ENCODE data around the gene TRPC3.

TRPC3 gene

DNA sequence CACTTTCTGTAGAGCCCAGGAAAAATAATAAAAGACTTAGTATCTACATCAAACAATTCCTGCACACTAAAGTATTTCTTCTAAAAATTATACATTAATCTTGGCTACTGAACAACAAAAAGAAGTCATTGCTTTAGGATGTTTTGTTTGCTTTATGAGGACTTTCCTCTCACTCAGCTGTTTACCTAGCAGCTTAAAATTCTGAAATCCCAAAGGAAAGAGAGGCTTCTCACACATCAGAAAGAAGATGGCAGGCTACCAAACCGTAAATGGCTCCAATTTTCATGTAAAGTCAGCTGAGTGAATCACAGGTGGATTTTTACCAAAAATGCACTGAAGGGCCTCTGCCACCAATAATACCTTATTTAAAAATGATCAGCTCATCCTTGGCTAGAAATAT lies 9.0 kb upstream of the TRPC3 start:
- no peak for DNase-seq (ENCODE audit: extremely low read depth, insufficient read length)
- Histone ChIP-seq H3K27me3 (replicated peaks; ENCODE audit: control insufficient read depth, insufficient read depth, low read length) (no peaks in the 10 kb centered on the region; the same call in 1 of the 2 replicates), H3K36me3 (ENCODE audit: control insufficient read depth, insufficient read depth, low read length) (no peaks in the 10 kb centered on the region), H3K4me3 (replicated peaks; ENCODE audit: low read depth, low read length) (no peak overlapping the region)
- TF ChIP-seq, protein P1, sequence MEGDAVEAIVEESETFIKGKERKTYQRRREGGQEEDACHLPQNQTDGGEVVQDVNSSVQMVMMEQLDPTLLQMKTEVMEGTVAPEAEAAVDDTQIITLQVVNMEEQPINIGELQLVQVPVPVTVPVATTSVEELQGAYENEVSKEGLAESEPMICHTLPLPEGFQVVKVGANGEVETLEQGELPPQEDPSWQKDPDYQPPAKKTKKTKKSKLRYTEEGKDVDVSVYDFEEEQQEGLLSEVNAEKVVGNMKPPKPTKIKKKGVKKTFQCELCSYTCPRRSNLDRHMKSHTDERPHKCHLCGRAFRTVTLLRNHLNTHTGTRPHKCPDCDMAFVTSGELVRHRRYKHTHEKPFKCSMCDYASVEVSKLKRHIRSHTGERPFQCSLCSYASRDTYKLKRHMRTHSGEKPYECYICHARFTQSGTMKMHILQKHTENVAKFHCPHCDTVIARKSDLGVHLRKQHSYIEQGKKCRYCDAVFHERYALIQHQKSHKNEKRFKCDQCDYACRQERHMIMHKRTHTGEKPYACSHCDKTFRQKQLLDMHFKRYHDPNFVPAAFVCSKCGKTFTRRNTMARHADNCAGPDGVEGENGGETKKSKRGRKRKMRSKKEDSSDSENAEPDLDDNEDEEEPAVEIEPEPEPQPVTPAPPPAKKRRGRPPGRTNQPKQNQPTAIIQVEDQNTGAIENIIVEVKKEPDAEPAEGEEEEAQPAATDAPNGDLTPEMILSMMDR (IDR thresholded peaks at IDR 0.05; ENCODE audit: insufficient read depth, low read length, poor library complexity, severe bottlenecking) = no peak

DNA sequence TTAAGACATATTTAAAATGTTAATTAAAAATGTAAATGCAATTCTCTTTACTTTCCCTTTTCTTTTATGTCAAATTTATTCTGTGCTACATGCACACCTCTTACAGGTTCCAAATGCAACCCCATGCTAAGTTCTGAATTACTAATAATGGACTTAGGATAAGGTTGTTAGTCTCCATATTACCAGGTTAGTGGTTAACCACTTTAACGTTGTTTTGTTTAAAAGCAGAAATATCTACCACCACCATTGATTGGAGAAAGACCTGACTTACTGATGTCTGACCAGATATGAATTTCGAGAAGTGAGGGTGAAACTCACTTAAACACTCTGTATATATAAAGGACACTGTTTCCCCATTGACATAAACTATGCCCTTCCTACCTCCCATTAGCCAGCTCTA lies 6.9 kb upstream of the TRPC3 start:
- H3K36me3 ChIP-seq (ENCODE audit: control insufficient read depth, insufficient read depth, low read length) = no peaks in the 10 kb centered on the region
- H3K27me3 ChIP-seq (replicated peaks; ENCODE audit: control insufficient read depth, insufficient read depth, low read length) = no peaks in the 10 kb centered on the region; the same call in 1 of the 2 replicates
- TF ChIP-seq, protein P1 (IDR thresholded peaks at IDR 0.05; ENCODE audit: insufficient read depth, low read length, poor library complexity, severe bottlenecking) = no peak
- DNase-seq (ENCODE audit: extremely low read depth, insufficient read length) = no peak
- no peak overlapping the region for H3K4me3 ChIP-seq (replicated peaks; ENCODE audit: low read depth, low read length)

DNA sequence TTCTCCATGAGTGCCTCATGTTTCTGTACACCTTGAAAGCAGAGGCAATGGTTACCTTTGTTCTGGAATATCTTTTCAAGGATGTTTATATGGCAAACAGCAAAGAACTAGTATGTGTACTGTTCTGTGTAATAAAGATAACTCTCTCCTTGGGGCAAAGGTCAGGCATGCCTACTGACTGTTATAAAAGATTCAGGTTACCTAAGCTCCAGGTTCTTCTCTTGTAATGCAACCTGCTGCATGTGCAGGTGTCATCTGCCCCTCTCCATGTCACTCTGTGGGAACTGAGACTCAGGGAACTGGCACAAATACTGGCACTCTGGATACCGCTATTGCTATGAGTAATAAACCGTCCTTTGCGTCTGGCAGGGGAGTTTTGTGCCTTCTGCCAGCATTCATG lies 5.4 kb upstream of the TRPC3 start:
- TF ChIP-seq, protein P1 (IDR thresholded peaks at IDR 0.05; ENCODE audit: insufficient read depth, low read length, poor library complexity, severe bottlenecking) = no peak
- no peak for DNase-seq (ENCODE audit: extremely low read depth, insufficient read length)
- no peak overlapping the region for H3K4me3 ChIP-seq (replicated peaks; ENCODE audit: low read depth, low read length)

DNA sequence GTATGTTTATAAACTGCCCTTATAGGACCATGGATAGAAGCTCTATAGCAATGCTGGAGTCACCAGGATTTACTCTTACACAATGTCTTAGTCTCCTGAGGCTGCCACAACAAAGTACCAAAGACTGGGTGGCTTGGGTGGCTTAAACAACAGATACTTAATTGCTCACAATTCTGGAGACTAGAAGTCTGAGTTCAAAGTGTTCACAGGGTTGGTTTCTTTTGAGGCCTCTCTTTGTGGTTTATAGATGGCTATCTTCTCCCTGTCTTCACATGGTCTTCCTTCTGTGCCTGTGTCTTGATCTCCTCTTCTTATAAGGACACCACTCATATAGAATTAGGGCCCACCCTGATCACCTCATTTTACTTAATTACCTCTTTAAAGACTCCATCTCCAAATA lies 2.0 kb upstream of the TRPC3 start:
- H3K36me3 ChIP-seq (ENCODE audit: control insufficient read depth, insufficient read depth, low read length) = no peaks in the 10 kb centered on the region
- TF ChIP-seq, protein P1 (IDR thresholded peaks at IDR 0.05; ENCODE audit: insufficient read depth, low read length, poor library complexity, severe bottlenecking) = no peak
- no peaks in the 10 kb centered on the region; the same call in none of the 2 replicates for H3K27me3 ChIP-seq (replicated peaks; ENCODE audit: control insufficient read depth, insufficient read depth, low read length)
- DNase-seq (ENCODE audit: extremely low read depth, insufficient read length) = no peak
- H3K4me3 ChIP-seq (replicated peaks; ENCODE audit: low read depth, low read length) = no peak overlapping the region

More for the DNA sequence above, 5.4 kb upstream of the TRPC3 start:
- H3K27me3 ChIP-seq (replicated peaks; ENCODE audit: control insufficient read depth, insufficient read depth, low read length) = no peaks in the 10 kb centered on the region; the same call in 1 of the 2 replicates
- no peaks in the 10 kb centered on the region for H3K36me3 ChIP-seq (ENCODE audit: control insufficient read depth, insufficient read depth, low read length)

DNA sequence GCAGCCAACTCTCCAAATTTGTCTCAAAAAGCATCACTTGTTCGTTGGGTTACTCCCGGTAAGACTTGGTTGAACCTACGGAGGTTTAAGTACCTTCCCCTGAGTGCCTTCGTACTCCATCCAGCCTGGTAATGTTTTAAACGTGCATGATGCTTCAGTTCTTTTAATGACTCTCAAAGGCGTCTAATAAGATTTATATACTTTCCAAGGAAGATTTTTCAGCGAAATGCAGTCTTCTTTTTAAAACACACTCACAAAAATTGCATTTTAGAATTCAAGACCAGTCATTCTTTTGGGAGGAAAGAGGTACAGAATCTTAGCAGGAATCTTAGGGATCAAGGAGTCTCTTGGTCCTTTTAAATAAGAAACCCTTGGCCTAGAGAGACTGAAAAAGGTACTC lies 430 bp upstream of the TRPC3 start:
- TF ChIP-seq, protein P1 (IDR thresholded peaks at IDR 0.05; ENCODE audit: insufficient read depth, low read length, poor library complexity, severe bottlenecking) = no peak
- no peak for DNase-seq (ENCODE audit: extremely low read depth, insufficient read length)
- H3K4me3 ChIP-seq (replicated peaks; ENCODE audit: low read depth, low read length) = no peak overlapping the region
- no peaks in the 10 kb centered on the region for H3K36me3 ChIP-seq (ENCODE audit: control insufficient read depth, insufficient read depth, low read length)
- no peaks in the 10 kb centered on the region; the same call in none of the 2 replicates for H3K27me3 ChIP-seq (replicated peaks; ENCODE audit: control insufficient read depth, insufficient read depth, low read length)
